ENCODE results near the gene SMG6.

The SMG6 gene

GRCh38 chr17:2138318-2138717, 165.3 kb downstream of the SMG6 start:
- no peaks in the 10 kb centered on the region for H3K9me3 Mint-ChIP-seq
- ATAC-seq (replicated peaks) (peak; percentile 85), DNase-seq (peak in 2 of 3 experiments; percentile 6 to 7)
- no peaks in the 10 kb centered on the region for H3K36me3 Mint-ChIP-seq (ENCODE audit: insufficient read depth)
- H3K27me3 Mint-ChIP-seq = no peaks in the 10 kb centered on the region
- peak overlapping the region; percentile 68 to 87 for H3K27ac Mint-ChIP-seq
- peaks cover 12 to 13% of the 10 kb centered on the region in 2 donors for H3K4me1 Mint-ChIP-seq (ENCODE audit: low read depth in 2 of 2)
- H3K4me3 Mint-ChIP-seq = no peak overlapping the region

GRCh38 chr17:2137342-2138098, 166.1 kb downstream of the SMG6 start:
- Mint-ChIP-seq H3K27me3 (no peaks in the 10 kb centered on the region), H3K36me3 (ENCODE audit: insufficient read depth) (no peaks in the 10 kb centered on the region), H3K4me1 (ENCODE audit: low read depth in 2 of 2) (peaks cover 12 to 13% of the 10 kb centered on the region in 2 donors), H3K27ac (peak overlapping the region; percentile 68 to 87), H3K4me3 (no peak overlapping the region), H3K9me3 (no peaks in the 10 kb centered on the region)
- ATAC-seq (replicated peaks) (no peak), DNase-seq (no peak)

- no peaks in the 10 kb centered on the region for H3K9me3 Mint-ChIP-seq
- ATAC-seq (replicated peaks) = no peak
Measured at GRCh38 chr17:2136241-2136640, 167.3 kb downstream of the SMG6 start.

GRCh38 chr17:2128011-2128410, 175.6 kb downstream of the SMG6 start:
- Mint-ChIP-seq H3K4me3 (no peak overlapping the region), H3K27me3 (no peaks in the 10 kb centered on the region), H3K27ac (no peak overlapping the region), H3K36me3 (ENCODE audit: insufficient read depth) (no peaks in the 10 kb centered on the region), H3K9me3 (no peaks in the 10 kb centered on the region), H3K4me1 (ENCODE audit: low read depth in 2 of 2) (peaks cover 9 to 17% of the 10 kb centered on the region in 2 donors)
- ATAC-seq (replicated peaks) (no peak), DNase-seq (no peak)

More at GRCh38 chr17:2136241-2136640, 167.3 kb downstream of the SMG6 start:
- Mint-ChIP-seq H3K4me3 (no peak overlapping the region), H3K27me3 (no peaks in the 10 kb centered on the region), H3K4me1 (ENCODE audit: low read depth in 2 of 2) (peaks cover 12 to 13% of the 10 kb centered on the region in 2 donors), H3K27ac (no peak overlapping the region), H3K36me3 (ENCODE audit: insufficient read depth) (no peaks in the 10 kb centered on the region)
- no peak for DNase-seq

- Mint-ChIP-seq H3K27me3 (no peaks in the 10 kb centered on the region), H3K4me3 (no peak overlapping the region), H3K4me1 (ENCODE audit: low read depth in 2 of 2) (peaks cover 10 to 17% of the 10 kb centered on the region in 2 donors), H3K27ac (no peak overlapping the region), H3K36me3 (ENCODE audit: insufficient read depth) (no peaks in the 10 kb centered on the region), H3K9me3 (no peaks in the 10 kb centered on the region)
- no peak for DNase-seq
- ATAC-seq (replicated peaks) = no peak
Measured at GRCh38 chr17:2125013-2125535, 178.5 kb downstream of the SMG6 start.

- H3K27ac Mint-ChIP-seq = no peak overlapping the region
- peaks cover 6% of the 10 kb centered on the region for H3K36me3 Mint-ChIP-seq (ENCODE audit: insufficient read depth)
- ATAC-seq (replicated peaks) (no peak), DNase-seq (no peak)
- no peaks in the 10 kb centered on the region for H3K27me3 Mint-ChIP-seq
- no peaks in the 10 kb centered on the region for H3K9me3 Mint-ChIP-seq
- no peak overlapping the region for H3K4me3 Mint-ChIP-seq
- peaks cover 10 to 17% of the 10 kb centered on the region in 2 donors for H3K4me1 Mint-ChIP-seq (ENCODE audit: low read depth in 2 of 2)
Measured at GRCh38 chr17:2124391-2124790, 179.2 kb downstream of the SMG6 start.

- peaks cover 10 to 14% of the 10 kb centered on the region in 2 donors for H3K4me1 Mint-ChIP-seq (ENCODE audit: low read depth in 2 of 2)
- no peaks in the 10 kb centered on the region for H3K27me3 Mint-ChIP-seq
- H3K27ac Mint-ChIP-seq = peak overlapping the region; percentile 3 to 78
- peaks cover 6% of the 10 kb centered on the region for H3K36me3 Mint-ChIP-seq (ENCODE audit: insufficient read depth)
- no peak overlapping the region for H3K4me3 Mint-ChIP-seq
- ATAC-seq (replicated peaks) = no peak
- no peaks in the 10 kb centered on the region for H3K9me3 Mint-ChIP-seq
- no peak for DNase-seq
Measured at GRCh38 chr17:2123375-2124251, 180.0 kb downstream of the SMG6 start.

- H3K4me3 Mint-ChIP-seq = no peak overlapping the region
- peaks cover 10 to 13% of the 10 kb centered on the region in 2 donors for H3K4me1 Mint-ChIP-seq (ENCODE audit: low read depth in 2 of 2)
- peaks cover 6% of the 10 kb centered on the region for H3K36me3 Mint-ChIP-seq (ENCODE audit: insufficient read depth)
- DNase-seq = no peak
- no peaks in the 10 kb centered on the region for H3K9me3 Mint-ChIP-seq
- H3K27me3 Mint-ChIP-seq = no peaks in the 10 kb centered on the region
- no peak for ATAC-seq (replicated peaks)
- no peak overlapping the region for H3K27ac Mint-ChIP-seq
Measured at GRCh38 chr17:2122641-2123302, 180.8 kb downstream of the SMG6 start.

- no peak for DNase-seq
- Mint-ChIP-seq H3K4me1 (ENCODE audit: low read depth in 2 of 2) (peaks cover 10 to 13% of the 10 kb centered on the region in 2 donors), H3K27ac (no peak overlapping the region), H3K27me3 (no peaks in the 10 kb centered on the region), H3K9me3 (no peaks in the 10 kb centered on the region), H3K4me3 (no peak overlapping the region), H3K36me3 (ENCODE audit: insufficient read depth) (peaks cover 11% of the 10 kb centered on the region)
- no peak for ATAC-seq (replicated peaks)
Measured at GRCh38 chr17:2120586-2121335, 182.8 kb downstream of the SMG6 start.

- Mint-ChIP-seq H3K27me3 (no peaks in the 10 kb centered on the region), H3K4me1 (ENCODE audit: low read depth in 2 of 2) (peaks cover 0 to 4% of the 10 kb centered on the region in 2 donors), H3K27ac (no peak overlapping the region), H3K9me3 (no peaks in the 10 kb centered on the region), H3K36me3 (ENCODE audit: insufficient read depth) (peaks cover 9% of the 10 kb centered on the region), H3K4me3 (no peak overlapping the region)
- ATAC-seq (replicated peaks) = no peak
- DNase-seq = no peak
Measured at GRCh38 chr17:2113279-2113622, 190.3 kb downstream of the SMG6 start.

- no peak for DNase-seq
- H3K4me1 Mint-ChIP-seq (ENCODE audit: low read depth in 2 of 2) = peaks cover 0 to 4% of the 10 kb centered on the region in 2 donors
- no peaks in the 10 kb centered on the region for H3K9me3 Mint-ChIP-seq
- no peak overlapping the region for H3K4me3 Mint-ChIP-seq
- peaks cover 12% of the 10 kb centered on the region for H3K36me3 Mint-ChIP-seq (ENCODE audit: insufficient read depth)
- H3K27ac Mint-ChIP-seq = no peak overlapping the region
- H3K27me3 Mint-ChIP-seq = no peaks in the 10 kb centered on the region
- no peak for ATAC-seq (replicated peaks)
Measured at GRCh38 chr17:2111691-2112090, 191.9 kb downstream of the SMG6 start.

GRCh38 chr17:2110436-2110835, 193.1 kb downstream of the SMG6 start:
- H3K4me1 Mint-ChIP-seq (ENCODE audit: low read depth in 2 of 2) = peaks cover 4% of the 10 kb centered on the region in 2 donors
- no peak overlapping the region for H3K27ac Mint-ChIP-seq
- no peak for ATAC-seq (replicated peaks)
- no peak for DNase-seq
- no peaks in the 10 kb centered on the region for H3K27me3 Mint-ChIP-seq
- peaks cover 7% of the 10 kb centered on the region for H3K36me3 Mint-ChIP-seq (ENCODE audit: insufficient read depth)
- no peaks in the 10 kb centered on the region for H3K9me3 Mint-ChIP-seq
- H3K4me3 Mint-ChIP-seq = no peak overlapping the region

- H3K27me3 Mint-ChIP-seq = no peaks in the 10 kb centered on the region
- no peak for DNase-seq
- no peak overlapping the region for H3K4me3 Mint-ChIP-seq
- no peak for ATAC-seq (replicated peaks)
- H3K36me3 Mint-ChIP-seq (ENCODE audit: insufficient read depth) = peaks cover 3% of the 10 kb centered on the region
- H3K27ac Mint-ChIP-seq = no peak overlapping the region
- H3K9me3 Mint-ChIP-seq = no peaks in the 10 kb centered on the region
- H3K4me1 Mint-ChIP-seq (ENCODE audit: low read depth in 2 of 2) = peaks cover 4% of the 10 kb centered on the region in 2 donors
Measured at GRCh38 chr17:2108170-2108569, 195.4 kb downstream of the SMG6 start.

Data from effector memory CD8-positive, alpha-beta T cell (primary cell).